Pancreas (tissue), 10 donors: Measurements from ENCODE around the gene ZNF169. TPM values are rescaled to one million over a fixed set of nuclear protein-coding genes. Genes with fewer than 3 reads are reported as not detected.
"Not testable (repeated sequence)": the region's sequence is repeated elsewhere in the genome, so short reads cannot be mapped to it uniquely, and the experiment has no call there.

Source experiments
- ATAC-seq, 4 donors: fragments of 200-7000 bp; cut with Tn5 transposase; one replicate each; pipeline versions ENCODE4 v1.8.0 to v1.9.1; 2020; ENCODE audit warnings: mild to moderate bottlenecking in 4 of 4, moderate library complexity in 4 of 4
- DNase-seq, 6 donors: peaks; one replicate each; pipeline ENCODE4 v3.0.0-alpha.2; 2020
- FAIRE-seq: peaks from 2 replicates; lab custom pipeline; 2012; peaks lifted over from hg19 to GRCh38; lab: Jason Lieb, UNC
- H3K27ac ChIP-seq, 4 donors: fragments of 200-600 bp; sonication (generic); 1 replicate in 3 of 4; 2 replicates in 1 of 4; pipeline versions ENCODE4 v1.5.0 to v1.8.0; 2020
- H3K27me3 ChIP-seq, 4 donors: fragments of 200-600 bp; one replicate each; pipeline ENCODE4 v1.8.0; 2021
- H3K36me3 ChIP-seq, 3 donors: fragments of 200-600 bp; sonication (generic) in 1 of 3; one replicate each; pipeline versions ENCODE4 v1.5.0 to v1.8.0; 2020 to 2021
- H3K4me1 ChIP-seq, 3 donors: fragments of 200-600 bp; one replicate each; pipeline ENCODE4 v1.8.0; 2021
- H3K4me3 ChIP-seq, 4 donors: fragments of 200-600 bp; sonication (generic) in 2 of 4; one replicate each; pipeline versions ENCODE4 v1.5.0 to v1.8.0; 2020 to 2021
- H3K9me3 ChIP-seq, 4 donors: fragments of 200-600 bp; one replicate each; pipeline ENCODE4 v1.8.0; 2021
- WGBS, 2 donors: extraction: QIAGEN DNeasy Blood & Tissue Kit; methylation state at CpG; one replicate each; pipeline ENCODE4 v1.1.7; 2013; 5-methylcytosine and 5-hydroxymethylcytosine counted together
- intact Hi-C, 3 donors: fragments of 100-400 bp; cut with DNase I; formaldehyde crosslinking; loops; one replicate each; pipeline versions ENCODE4 v1.11.1 to v1.14.2; 2022
- polyA plus RNA-seq, 2 donors: library from polyadenylated mRNA; stranded (reverse); fragments of 200-250 nt; gene quantifications; one replicate each; pipeline ENCODE4 v1.2.3, GENCODE V29; 2013
- total RNA-seq, 6 donors: library from RNA; stranded (reverse); fragmentation: NEBNext Ultra II Directional in 4 of 6; extraction: Animal tissue kit (Norgen Biotek cat#: 25700) in 4 of 6; gene quantifications; one replicate each; pipeline versions ENCODE4 v1.2.1 to v1.2.4, GENCODE V29; 2021 to 2023
- TF ChIP-seq, protein P1 (sequence below), 4 donors: fragments of 200-600 bp; sonication (generic) in 3 of 4; IDR thresholded peaks; one replicate each; pipeline versions ENCODE4 v1.5.0 to v1.8.0; 2021; ENCODE audit warnings: antibody characterized with exemption in 4 of 4
- donor health status: healthy with polysubstance abuse.
- donor health status: DM: no; HTN: no; CAD: no; lungs with moderate emphysema.
- donor health status: DM: no; HTN: no; CAD: no.
- donor health status: control.
- donor health status: control.
- donor health status: Bipolar disorder and iron deficiency.
- donor health status: DM: yes; HTN: yes; CAD: no.
- donor health status: DM: no; HTN: no; CAD: no.
- donor health status: DM: no; HTN: no; CAD: no.
- donor health status: DM: yes; HTN: yes; CAD: no.

The ZNF169 gene
- total and polyA plus RNA-seq, 8 donors = 1.2 to 3.2 (median 2.5) TPM

DNA sequence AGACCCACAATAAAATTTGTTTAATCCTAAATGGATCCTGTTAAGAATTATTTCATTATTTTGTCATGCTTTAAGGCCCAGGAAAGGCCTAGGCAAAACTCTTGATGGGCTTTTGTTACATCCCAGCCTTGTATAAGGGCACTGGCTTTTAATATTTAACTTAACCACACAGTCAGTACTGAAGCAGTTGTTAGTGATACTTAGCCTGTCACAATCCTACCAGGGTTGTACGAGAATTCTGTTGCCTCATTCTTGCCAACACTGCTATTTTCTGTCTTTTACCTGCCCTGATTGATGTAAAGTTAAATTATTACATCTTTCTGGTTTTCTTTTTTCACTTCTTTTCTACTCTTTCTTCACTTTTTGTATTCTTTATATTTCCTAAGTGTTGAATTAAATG, 10.9 kb downstream of the ZNF169 start:
- H3K4me1 ChIP-seq = peaks cover 0 to 4% (median 0%) of the 10 kb centered on the region in 3 donors
- WGBS, 2 donors = 57 to 67% methylated on average over 1 of the region's 1 CpG
- TF ChIP-seq, protein P1, sequence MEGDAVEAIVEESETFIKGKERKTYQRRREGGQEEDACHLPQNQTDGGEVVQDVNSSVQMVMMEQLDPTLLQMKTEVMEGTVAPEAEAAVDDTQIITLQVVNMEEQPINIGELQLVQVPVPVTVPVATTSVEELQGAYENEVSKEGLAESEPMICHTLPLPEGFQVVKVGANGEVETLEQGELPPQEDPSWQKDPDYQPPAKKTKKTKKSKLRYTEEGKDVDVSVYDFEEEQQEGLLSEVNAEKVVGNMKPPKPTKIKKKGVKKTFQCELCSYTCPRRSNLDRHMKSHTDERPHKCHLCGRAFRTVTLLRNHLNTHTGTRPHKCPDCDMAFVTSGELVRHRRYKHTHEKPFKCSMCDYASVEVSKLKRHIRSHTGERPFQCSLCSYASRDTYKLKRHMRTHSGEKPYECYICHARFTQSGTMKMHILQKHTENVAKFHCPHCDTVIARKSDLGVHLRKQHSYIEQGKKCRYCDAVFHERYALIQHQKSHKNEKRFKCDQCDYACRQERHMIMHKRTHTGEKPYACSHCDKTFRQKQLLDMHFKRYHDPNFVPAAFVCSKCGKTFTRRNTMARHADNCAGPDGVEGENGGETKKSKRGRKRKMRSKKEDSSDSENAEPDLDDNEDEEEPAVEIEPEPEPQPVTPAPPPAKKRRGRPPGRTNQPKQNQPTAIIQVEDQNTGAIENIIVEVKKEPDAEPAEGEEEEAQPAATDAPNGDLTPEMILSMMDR (IDR thresholded peaks at IDR 0.05) = no peak
- no peaks in the 10 kb centered on the region for H3K36me3 ChIP-seq
- no peak for FAIRE-seq
- ATAC-seq = no peak
- H3K9me3 ChIP-seq = no peaks in the 10 kb centered on the region
- intact Hi-C loops = no loop called here
- no peak overlapping the region for H3K27ac ChIP-seq
- H3K4me3 ChIP-seq = no peak overlapping the region
- DNase-seq = no peak
- no peaks in the 10 kb centered on the region for H3K27me3 ChIP-seq

GRCh38 chr9:94277029-94277428, 17.9 kb downstream of the ZNF169 start:
- 94 to 97% methylated on average over 4 of the region's 4 CpGs for WGBS, 2 donors

GRCh38 chr9:94277885-94278536, 18.9 kb downstream of the ZNF169 start:
- Histone ChIP-seq H3K27ac (no peak overlapping the region), H3K9me3 (no peaks in the 10 kb centered on the region), H3K36me3 (peaks cover 0 to 11% (median 0%) of the 10 kb centered on the region in 3 donors), H3K27me3 (no peaks in the 10 kb centered on the region), H3K4me1 (no peaks in the 10 kb centered on the region), H3K4me3 (no peak overlapping the region)
- DNase-seq (no peak), FAIRE-seq (no peak), ATAC-seq (no peak)
- WGBS, 2 donors = 98 to 100% methylated on average over 2 to 6 of the region's 6 CpGs
- TF ChIP-seq, protein P1 (IDR thresholded peaks at IDR 0.05) = no peak
- intact Hi-C loops = no loop called here

More at GRCh38 chr9:94277029-94277428, 17.9 kb downstream of the ZNF169 start:
- ATAC-seq, FAIRE-seq, DNase-seq, H3K4me3 ChIP-seq, H3K9me3 ChIP-seq, H3K4me1 ChIP-seq, H3K27ac ChIP-seq, H3K27me3 ChIP-seq, intact Hi-C loops: not testable (repeated sequence)
- peaks cover 0 to 11% (median 0%) of the 10 kb centered on the region in 3 donors for H3K36me3 ChIP-seq

GRCh38 chr9:94280409-94280989, 21.4 kb downstream of the ZNF169 start:
- Histone ChIP-seq H3K27ac (no peak overlapping the region), H3K4me1 (no peaks in the 10 kb centered on the region), H3K27me3 (no peaks in the 10 kb centered on the region), H3K36me3 (peaks cover 0 to 11% (median 0%) of the 10 kb centered on the region in 3 donors), H3K9me3 (no peaks in the 10 kb centered on the region), H3K4me3 (no peak overlapping the region)
- TF ChIP-seq, protein P1 (IDR thresholded peaks at IDR 0.05) = no peak
- 96 to 98% methylated on average over 9 of the region's 9 CpGs for WGBS, 2 donors
- intact Hi-C loops = no loop called here
- DNase-seq (no peak), FAIRE-seq (no peak), ATAC-seq (no peak)

GRCh38 chr9:94281101-94281500, 22.0 kb downstream of the ZNF169 start:
- Histone ChIP-seq H3K36me3 (peaks cover 0 to 11% (median 0%) of the 10 kb centered on the region in 3 donors), H3K27ac (no peak overlapping the region), H3K27me3 (no peaks in the 10 kb centered on the region), H3K4me3 (no peak overlapping the region), H3K4me1 (no peaks in the 10 kb centered on the region), H3K9me3 (no peaks in the 10 kb centered on the region)
- ATAC-seq = no peak
- TF ChIP-seq, protein P1 (IDR thresholded peaks at IDR 0.05) = no peak
- intact Hi-C loops = no loop called here
- DNase-seq = no peak
- no peak for FAIRE-seq
